Tibial nerve (tissue), 4 donors: ENCODE results near the gene ITGAD. TPM values are rescaled to one million over a fixed set of nuclear protein-coding genes. Genes with fewer than 3 reads are reported as not detected.

Experiments used
- DNase-seq, 2 donors: peaks; one replicate each; pipeline ENCODE4 v3.0.0-alpha.2; 2019; ENCODE audit warnings: low spot score in 2 of 2
- H3K27ac ChIP-seq, 4 donors: fragments of 200-600 bp; sonication (generic) in 3 of 4; one replicate each; pipeline ENCODE4 v1.5.1; 2017 to 2019; ENCODE audit warnings: mild to moderate bottlenecking in 1 of 4
- H3K27me3 ChIP-seq, 2 donors: fragments of 200-600 bp; sonication (generic) in 1 of 2; one replicate each; pipeline versions ENCODE4 v1.5.1 to v1.6.0; 2017 to 2019
- H3K36me3 ChIP-seq, 3 donors: fragments of 200-600 bp; sonication (generic); one replicate each; pipeline ENCODE4 v1.5.1; 2018 to 2019
- H3K4me1 ChIP-seq, 4 donors: fragments of 200-600 bp; sonication (generic) in 3 of 4; one replicate each; pipeline ENCODE4 v1.5.1; 2017 to 2019
- H3K4me3 ChIP-seq, 4 donors: fragments of 200-600 bp; sonication (generic) in 3 of 4; one replicate each; pipeline ENCODE4 v1.5.1; 2017 to 2019; ENCODE audit warnings: mild to moderate bottlenecking in 1 of 4, moderate library complexity in 1 of 4
- H3K9me3 ChIP-seq, 4 donors: fragments of 200-600 bp; sonication (generic) in 3 of 4; one replicate each; pipeline ENCODE4 v1.5.1; 2017 to 2019
- CTCF ChIP-seq, 5 experiments: fragments of 200-600 bp in 3 of 5; fragments of 450-650 bp in 2 of 5; sonication (generic) in 3 of 5; IDR thresholded peaks; one replicate each; pipeline ENCODE4 v1.5.1; 2016 to 2019; ENCODE audit warnings: antibody characterized with exemption in 5 of 5, mild to moderate bottlenecking in 3 of 5, moderate library complexity in 2 of 5
- EP300 ChIP-seq, 2 donors: sonication (generic); formaldehyde crosslinking; IDR thresholded peaks; one replicate each; pipeline ENCODE4 v1.6.1; 2017; ENCODE audit warnings: antibody characterized with exemption in 2 of 2, mild to moderate bottlenecking in 1 of 2
- POLR2A ChIP-seq, 2 donors: fragments of 450-650 bp; IDR thresholded peaks; one replicate each; pipeline ENCODE4 v1.6.1; 2017; ENCODE audit warnings: antibody characterized with exemption in 2 of 2, mild to moderate bottlenecking in 2 of 2, moderate library complexity in 2 of 2
- WGBS, 2 donors: methylation state at CpG; one replicate each; pipeline ENCODE4 v1.1.5; 2018; 5-methylcytosine and 5-hydroxymethylcytosine counted together
- total RNA-seq, 4 donors: library from RNA; depleted of rRNA; stranded (reverse); fragments of >200 nt; gene quantifications; one replicate each; pipeline ENCODE4 v1.1.0, GENCODE V29; 2016

Gene ITGAD
- total RNA-seq, 4 donors from 2014 or later = under 0.01 to 0.22 TPM; not detected in 2

GRCh38 chr16:31473264-31473984 lies 80.3 kb downstream of the ITGAD start:
- no peaks in the 10 kb centered on the region for H3K9me3 ChIP-seq
- H3K4me1 ChIP-seq = peaks cover 0 to 52% (median 12%) of the 10 kb centered on the region in 4 donors
- peak overlapping the region; percentile 88 to 98 (median 96) for H3K27ac ChIP-seq
- peaks cover 0 to 53% (median 4%) of the 10 kb centered on the region in 3 donors for H3K36me3 ChIP-seq
- TF ChIP-seq EP300 (IDR thresholded peaks at IDR 0.05) (no peak), POLR2A (IDR thresholded peaks at IDR 0.05) (no peak), CTCF (IDR thresholded peaks at IDR 0.05) (no peak)
- peak overlapping the region in 1 of 4 donors; percentile 83 for H3K4me3 ChIP-seq
- WGBS, 2 donors = 83% methylated on average over 16 to 17 of the region's 17 CpGs
- DNase-seq = no peak
- no peaks in the 10 kb centered on the region for H3K27me3 ChIP-seq

DNA sequence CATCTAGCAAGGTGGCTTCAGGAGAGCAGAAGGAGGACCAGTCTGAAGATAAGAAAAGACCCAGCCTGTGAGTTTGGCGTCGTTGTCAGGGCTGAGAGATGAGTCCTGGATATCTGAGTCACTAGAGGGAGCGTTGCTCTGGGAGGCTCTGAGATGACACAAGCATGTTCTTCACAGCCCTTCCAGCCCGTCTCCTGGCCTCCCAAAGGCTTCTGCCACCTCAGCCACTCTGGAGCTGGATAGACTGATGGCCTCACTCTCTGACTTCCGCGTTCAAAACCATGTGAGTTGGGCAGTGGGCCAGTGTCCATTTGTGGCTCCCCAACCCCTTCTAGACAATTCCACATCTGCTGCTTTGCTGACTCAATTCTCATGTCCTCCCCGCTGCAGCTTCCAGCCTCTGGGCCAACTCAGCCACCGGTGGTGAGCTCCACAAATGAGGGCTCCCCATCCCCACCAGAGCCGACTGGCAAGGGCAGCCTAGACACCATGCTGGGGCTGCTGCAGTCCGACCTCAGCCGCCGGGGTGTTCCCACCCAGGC lies 81.1 kb downstream of the ITGAD start:
- Histone ChIP-seq H3K9me3 (no peaks in the 10 kb centered on the region), H3K4me1 (peaks cover 0 to 52% (median 12%) of the 10 kb centered on the region in 4 donors), H3K4me3 (no peak overlapping the region), H3K36me3 (peaks cover 0 to 60% (median 4%) of the 10 kb centered on the region in 3 donors), H3K27me3 (no peaks in the 10 kb centered on the region), H3K27ac (no peak overlapping the region)
- DNase-seq = no peak
- WGBS, 2 donors = 74 to 84% methylated on average over 12 of the region's 12 CpGs
- TF ChIP-seq EP300 (IDR thresholded peaks at IDR 0.05) (no peak), POLR2A (IDR thresholded peaks at IDR 0.05) (no peak), CTCF (IDR thresholded peaks at IDR 0.05) (no peak)

GRCh38 chr16:31474773-31475738 lies 81.9 kb downstream of the ITGAD start:
- no peak overlapping the region for H3K27ac ChIP-seq
- H3K4me1 ChIP-seq = peaks cover 0 to 53% (median 12%) of the 10 kb centered on the region in 4 donors
- WGBS, 2 donors = 91 to 92% methylated on average over 12 of the region's 12 CpGs
- H3K4me3 ChIP-seq = no peak overlapping the region
- no peak for DNase-seq
- H3K9me3 ChIP-seq = no peaks in the 10 kb centered on the region
- H3K27me3 ChIP-seq = no peaks in the 10 kb centered on the region
- H3K36me3 ChIP-seq = peaks cover 0 to 63% (median 4%) of the 10 kb centered on the region in 3 donors
- TF ChIP-seq POLR2A (IDR thresholded peaks at IDR 0.05) (no peak), EP300 (IDR thresholded peaks at IDR 0.05) (no peak), CTCF (IDR thresholded peaks at IDR 0.05) (no peak)

- Histone ChIP-seq H3K4me3 (peak overlapping the region in 1 of 4 donors; percentile 48), H3K9me3 (no peaks in the 10 kb centered on the region), H3K27ac (no peak overlapping the region), H3K36me3 (peaks cover 0 to 63% (median 4%) of the 10 kb centered on the region in 3 donors), H3K27me3 (no peaks in the 10 kb centered on the region), H3K4me1 (peaks cover 0 to 55% (median 10%) of the 10 kb centered on the region in 4 donors)
- TF ChIP-seq EP300 (IDR thresholded peaks at IDR 0.05) = no peak
- no peak for TF ChIP-seq POLR2A (IDR thresholded peaks at IDR 0.05)
- TF ChIP-seq CTCF (IDR thresholded peaks at IDR 0.05) = no peak
- WGBS, 2 donors = 83 to 85% methylated on average over 21 to 25 of the region's 26 CpGs
- DNase-seq = no peak
Measured at GRCh38 chr16:31475946-31476302, 82.8 kb downstream of the ITGAD start.

Other genes starting within 250 kb of the ITGAD start
- 10 to 100 TPM in 2 of 4 donors, 1 to 10 TPM in 2; 6.5 to 21.3 (median 10.8) TPM for gene PRSS36, start 243.3 kb upstream of the ITGAD start, total RNA-seq
- gene FUS, start 213.2 kb upstream of the ITGAD start, total RNA-seq = 100 to 1,000 TPM in 3 of 4 donors, 10 to 100 TPM in 1; 91.8 to 125 (median 109) TPM
- gene PYCARD, start 190.6 kb upstream of the ITGAD start, total RNA-seq = 10 to 100 TPM; 27.8 to 64.5 (median 46.7) TPM
- gene TRIM72, start 179.2 kb upstream of the ITGAD start, total RNA-seq = under 1 TPM in 3 of 4 donors, not detected in 1; under 0.01 to 0.60 (median 0.21) TPM
- gene PYDC1, start 176.2 kb upstream of the ITGAD start, total RNA-seq = 1 to 10 TPM in 1 of 4 donors, not detected in 3; 5.5 TPM
- 10 to 100 TPM; 10.9 to 31.0 (median 27.1) TPM for gene ITGAM, start 133.4 kb upstream of the ITGAD start, total RNA-seq
- 1 to 10 TPM; 1.8 to 9.3 (median 4.3) TPM for gene ITGAX, start 38.2 kb upstream of the ITGAD start, total RNA-seq
- gene COX6A2, start 35.0 kb downstream of the ITGAD start, total RNA-seq = not detected
- gene ZNF843, start 49.5 kb downstream of the ITGAD start, total RNA-seq = 1 to 10 TPM; 1.5 to 2.5 (median 2.1) TPM
- gene ARMC5, start 66.2 kb downstream of the ITGAD start, total RNA-seq = 10 to 100 TPM in 1 of 4 donors, 1 to 10 TPM in 3; 6.6 to 11.6 (median 9.1) TPM
- gene TGFB1I1, start 78.8 kb downstream of the ITGAD start, total RNA-seq = 10 to 100 TPM; 29.3 to 68.7 (median 53.5) TPM
- gene SLC5A2, start 89.8 kb downstream of the ITGAD start, total RNA-seq = not detected
- 100 to 1,000 TPM in 2 of 4 donors, 10 to 100 TPM in 2; 71.7 to 118 (median 93.5) TPM for gene RUSF1, start 115.1 kb downstream of the ITGAD start, total RNA-seq
- gene AHSP, start 134.6 kb downstream of the ITGAD start, total RNA-seq = not detected